HepG2 (cell line): ENCODE results near the gene DNAJB11. TPM values are rescaled to one million over a fixed set of nuclear protein-coding genes. Genes with fewer than 3 reads are reported as not detected.

Experiments used
- BRD4 ChIP-seq: sonication (generic); formaldehyde crosslinking; IDR thresholded peaks from 2 replicates; pipeline ENCODE4 v1.4.0; 2020; ENCODE audit warnings: missing genetic modification reagents
- HIVEP1 ChIP-seq: sonication (generic); formaldehyde crosslinking; IDR thresholded peaks from 2 replicates; pipeline ENCODE4 v1.4.0; 2020; ENCODE audit warnings: mild to moderate bottlenecking, missing genetic modification reagents
- KLF13 ChIP-seq: sonication (generic); formaldehyde crosslinking; IDR thresholded peaks from 2 replicates; pipeline ENCODE4 v1.4.0; 2020; ENCODE audit warnings: mild to moderate bottlenecking, missing genetic modification reagents
- PHF8 ChIP-seq: sonication (generic); formaldehyde crosslinking; IDR thresholded peaks from 2 replicates; pipeline ENCODE4 v1.5.0; 2020; ENCODE audit warnings: missing genetic modification reagents
- POLR2G ChIP-seq: fragments of 200-400 bp; formaldehyde crosslinking; IDR thresholded peaks from 2 replicates; pipeline ENCODE4 v1.6.1; 2018; ENCODE audit warnings: mild to moderate bottlenecking, low read depth, low read length, moderate library complexity
- RFX3 ChIP-seq: IDR thresholded peaks from 2 replicates; pipeline ENCODE4 v1.6.1; 2016; ENCODE audit warnings: missing biosample characterization, missing genetic modification reagents
- TGIF2 ChIP-seq: IDR thresholded peaks from 2 replicates; pipeline ENCODE4 v1.6.1; 2016; ENCODE audit warnings: control low read depth, missing compliant biosample characterization
- TOE1 ChIP-seq: sonication (generic); formaldehyde crosslinking; IDR thresholded peaks from 2 replicates; pipeline ENCODE4 v1.4.0; 2020; ENCODE audit warnings: mild to moderate bottlenecking, missing genetic modification reagents
- ZFX ChIP-seq: sonication (generic); formaldehyde crosslinking; IDR thresholded peaks from 2 replicates; pipeline ENCODE4 v1.4.0; 2020; ENCODE audit warnings: mild to moderate bottlenecking, low read depth, missing genetic modification reagents, moderate library complexity
- ZNF232 ChIP-seq: sonication (generic); formaldehyde crosslinking; IDR thresholded peaks from 2 replicates; pipeline ENCODE4 v1.4.0; 2020; ENCODE audit warnings: missing genetic modification reagents, borderline replicate concordance
- ZNF329 ChIP-seq: sonication (generic); formaldehyde crosslinking; IDR thresholded peaks from 2 replicates; pipeline ENCODE4 v1.9.0; 2021; ENCODE audit warnings: low read depth, mild to moderate bottlenecking, missing genetic modification reagents
- polyA plus RNA-seq, 8 experiments: library from polyadenylated mRNA; depleted of rRNA in 3 of 8; stranded (reverse) in 7 of 8; unstranded in 1 of 8; fragments of >200 nt; fragmentation: Illumina TruSeq in 4 of 8; extraction: Trizol in 4 of 8; gene quantifications; 2 replicates each; pipeline versions ENCODE4 v1.2.1 to v1.2.3, GENCODE V29; 2011 to 2016; ENCODE audit warnings: low read depth in 4 of 8, missing spikeins in 1 of 8, mixed read lengths in 1 of 8; ENCODE audit not compliant: insufficient read depth in 1 of 8
- total RNA-seq, 5 experiments: library from RNA; depleted of rRNA; stranded (reverse); fragments of >200 nt; fragmentation: Illumina TruSeq; extraction: Trizol; gene quantifications; 2 replicates each; pipeline ENCODE4 v1.2.3, GENCODE V29; 2016; ENCODE audit warnings: low read depth in 1 of 5
- TF ChIP-seq, protein P1 (sequence below), 2 experiments: sonication (generic) in 1 of 2; formaldehyde crosslinking in 1 of 2; IDR thresholded peaks; 2 replicates each; pipeline versions ENCODE4 v1.4.0 to v1.6.1; 2016 to 2020; ENCODE audit warnings: borderline replicate concordance in 1 of 2, low read depth in 1 of 2, mild to moderate bottlenecking in 1 of 2, missing genetic modification reagents in 1 of 2
- TF ChIP-seq, protein P2 (sequence below): sonication (generic); formaldehyde crosslinking; IDR thresholded peaks from 2 replicates; pipeline ENCODE4 v1.5.0; 2020; ENCODE audit warnings: missing genetic modification reagents
- TF ChIP-seq, protein P3 (sequence below): sonication (generic); formaldehyde crosslinking; IDR thresholded peaks from 2 replicates; pipeline ENCODE4 v1.9.0; 2022; ENCODE audit warnings: low read depth, missing genetic modification reagents
- TF ChIP-seq, protein P4 (sequence below): sonication (generic); formaldehyde crosslinking; IDR thresholded peaks from 2 replicates; pipeline ENCODE4 v1.4.0; 2020; ENCODE audit warnings: missing genetic modification reagents, mild to moderate bottlenecking, borderline replicate concordance
- TF ChIP-seq, protein P5 (sequence below): sonication (generic); formaldehyde crosslinking; IDR thresholded peaks from 2 replicates; pipeline ENCODE4 v1.8.1; 2022; ENCODE audit warnings: mild to moderate bottlenecking, missing genetic modification reagents
- TF ChIP-seq, protein P6 (sequence below): sonication (generic); formaldehyde crosslinking; IDR thresholded peaks from 2 replicates; pipeline ENCODE4 v1.8.0; 2022; ENCODE audit warnings: missing genetic modification reagents, mild to moderate bottlenecking, inconsistent platforms, borderline replicate concordance

Gene DNAJB11
- total and polyA plus RNA-seq, 2 of the 13 experiments (the other 11 are each of a cell fraction or from before 2014, with no cell fraction given), result 41.0 to 132 TPM

DNA sequence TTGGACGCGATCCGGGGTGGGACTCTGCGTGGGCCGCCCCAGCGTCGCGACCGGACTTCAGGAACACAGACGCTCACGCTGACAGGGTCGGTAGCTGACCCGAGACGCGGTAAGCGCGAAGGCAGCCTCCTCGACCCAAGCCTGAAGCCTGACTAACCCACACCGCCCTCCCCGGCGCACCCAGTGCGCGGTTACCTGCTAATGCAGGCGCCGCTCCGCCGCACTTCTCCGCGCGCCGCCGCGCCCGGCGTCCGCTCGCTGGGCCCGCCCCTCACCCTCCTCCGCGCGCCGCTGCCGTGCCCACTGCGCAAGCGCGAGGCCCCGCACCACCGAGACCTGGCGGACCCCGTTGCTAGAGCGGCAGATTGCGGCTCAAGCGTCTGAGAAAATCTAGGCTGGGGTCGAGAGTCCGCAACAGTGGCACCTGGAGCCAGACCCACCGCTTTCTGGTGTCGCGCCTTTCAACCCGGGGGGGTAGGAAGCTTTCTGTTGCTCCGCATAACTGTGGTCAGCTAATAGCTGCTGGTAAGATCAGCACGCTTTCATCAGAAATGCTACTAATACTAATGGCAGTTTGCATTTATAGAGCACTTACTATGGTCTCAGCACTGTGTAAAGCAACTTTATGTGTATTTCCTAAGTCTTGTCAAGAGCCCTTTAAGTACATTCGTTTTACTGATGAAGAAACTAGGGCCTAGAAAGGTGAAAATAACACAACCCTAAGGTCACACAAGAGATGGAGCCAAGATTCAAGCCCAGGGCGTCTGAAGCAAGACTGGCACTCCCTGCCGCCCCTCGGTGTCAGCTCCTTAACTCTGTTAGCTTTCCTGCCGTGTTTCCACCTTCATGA is 3.2 kb upstream of the DNAJB11 start, which contains the start of gene TBCCD1 (continued):
- TF ChIP-seq, protein P1, sequence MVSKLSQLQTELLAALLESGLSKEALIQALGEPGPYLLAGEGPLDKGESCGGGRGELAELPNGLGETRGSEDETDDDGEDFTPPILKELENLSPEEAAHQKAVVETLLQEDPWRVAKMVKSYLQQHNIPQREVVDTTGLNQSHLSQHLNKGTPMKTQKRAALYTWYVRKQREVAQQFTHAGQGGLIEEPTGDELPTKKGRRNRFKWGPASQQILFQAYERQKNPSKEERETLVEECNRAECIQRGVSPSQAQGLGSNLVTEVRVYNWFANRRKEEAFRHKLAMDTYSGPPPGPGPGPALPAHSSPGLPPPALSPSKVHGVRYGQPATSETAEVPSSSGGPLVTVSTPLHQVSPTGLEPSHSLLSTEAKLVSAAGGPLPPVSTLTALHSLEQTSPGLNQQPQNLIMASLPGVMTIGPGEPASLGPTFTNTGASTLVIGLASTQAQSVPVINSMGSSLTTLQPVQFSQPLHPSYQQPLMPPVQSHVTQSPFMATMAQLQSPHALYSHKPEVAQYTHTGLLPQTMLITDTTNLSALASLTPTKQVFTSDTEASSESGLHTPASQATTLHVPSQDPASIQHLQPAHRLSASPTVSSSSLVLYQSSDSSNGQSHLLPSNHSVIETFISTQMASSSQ (IDR thresholded peaks at IDR 0.05; ENCODE audit: low read depth), result no peak
- TF ChIP-seq, protein P1 (CRISPR knock-in tag; IDR thresholded peaks at IDR 0.05; ENCODE audit: borderline replicate concordance), result peak; percentile 74
- TF ChIP-seq TGIF2 (CRISPR knock-in tag) (no peak), ZNF329 (CRISPR knock-in tag) (peak; percentile 79), RFX3 (CRISPR knock-in tag) (0 out of 2 replicates have a peak, but pooled peaks have one; percentile 31), ZNF232 (CRISPR knock-in tag) (no peak), HIVEP1 (CRISPR knock-in tag) (peak; percentile 62; the same call in 1 of the 2 replicates), ZFX (peak; percentile 78; the same call in 1 of the 2 replicates), TOE1 (CRISPR knock-in tag) (peak; percentile 91), BRD4 (peak; percentile 71), KLF13 (CRISPR knock-in tag) (no peak), PHF8 (CRISPR knock-in tag) (peak; percentile 86), POLR2G (peak; percentile 94)
- TF ChIP-seq, protein P2, sequence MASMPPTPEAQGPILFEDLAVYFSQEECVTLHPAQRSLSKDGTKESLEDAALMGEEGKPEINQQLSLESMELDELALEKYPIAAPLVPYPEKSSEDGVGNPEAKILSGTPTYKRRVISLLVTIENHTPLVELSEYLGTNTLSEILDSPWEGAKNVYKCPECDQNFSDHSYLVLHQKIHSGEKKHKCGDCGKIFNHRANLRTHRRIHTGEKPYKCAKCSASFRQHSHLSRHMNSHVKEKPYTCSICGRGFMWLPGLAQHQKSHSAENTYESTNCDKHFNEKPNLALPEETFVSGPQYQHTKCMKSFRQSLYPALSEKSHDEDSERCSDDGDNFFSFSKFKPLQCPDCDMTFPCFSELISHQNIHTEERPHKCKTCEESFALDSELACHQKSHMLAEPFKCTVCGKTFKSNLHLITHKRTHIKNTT, result no peak
- TF ChIP-seq, protein P3, sequence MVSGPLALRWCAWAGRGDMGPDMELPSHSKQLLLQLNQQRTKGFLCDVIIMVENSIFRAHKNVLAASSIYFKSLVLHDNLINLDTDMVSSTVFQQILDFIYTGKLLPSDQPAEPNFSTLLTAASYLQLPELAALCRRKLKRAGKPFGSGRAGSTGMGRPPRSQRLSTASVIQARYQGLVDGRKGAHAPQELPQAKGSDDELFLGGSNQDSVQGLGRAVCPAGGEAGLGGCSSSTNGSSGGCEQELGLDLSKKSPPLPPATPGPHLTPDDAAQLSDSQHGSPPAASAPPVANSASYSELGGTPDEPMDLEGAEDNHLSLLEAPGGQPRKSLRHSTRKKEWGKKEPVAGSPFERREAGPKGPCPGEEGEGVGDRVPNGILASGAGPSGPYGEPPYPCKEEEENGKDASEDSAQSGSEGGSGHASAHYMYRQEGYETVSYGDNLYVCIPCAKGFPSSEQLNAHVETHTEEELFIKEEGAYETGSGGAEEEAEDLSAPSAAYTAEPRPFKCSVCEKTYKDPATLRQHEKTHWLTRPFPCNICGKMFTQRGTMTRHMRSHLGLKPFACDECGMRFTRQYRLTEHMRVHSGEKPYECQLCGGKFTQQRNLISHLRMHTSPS, result 0 out of 2 replicates have a peak, but pooled peaks have one; percentile 34
- TF ChIP-seq, protein P4, sequence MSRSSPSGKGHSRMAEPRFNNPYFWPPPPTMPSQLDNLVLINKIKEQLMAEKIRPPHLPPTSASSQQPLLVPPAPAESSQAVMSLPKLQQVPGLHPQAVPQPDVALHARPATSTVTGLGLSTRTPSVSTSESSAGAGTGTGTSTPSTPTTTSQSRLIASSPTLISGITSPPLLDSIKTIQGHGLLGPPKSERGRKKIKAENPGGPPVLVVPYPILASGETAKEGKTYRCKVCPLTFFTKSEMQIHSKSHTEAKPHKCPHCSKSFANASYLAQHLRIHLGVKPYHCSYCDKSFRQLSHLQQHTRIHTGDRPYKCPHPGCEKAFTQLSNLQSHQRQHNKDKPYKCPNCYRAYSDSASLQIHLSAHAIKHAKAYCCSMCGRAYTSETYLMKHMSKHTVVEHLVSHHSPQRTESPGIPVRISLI (CRISPR knock-in tag), result peak; percentile 54; the same call in 1 of the 2 replicates
- TF ChIP-seq, protein P5, sequence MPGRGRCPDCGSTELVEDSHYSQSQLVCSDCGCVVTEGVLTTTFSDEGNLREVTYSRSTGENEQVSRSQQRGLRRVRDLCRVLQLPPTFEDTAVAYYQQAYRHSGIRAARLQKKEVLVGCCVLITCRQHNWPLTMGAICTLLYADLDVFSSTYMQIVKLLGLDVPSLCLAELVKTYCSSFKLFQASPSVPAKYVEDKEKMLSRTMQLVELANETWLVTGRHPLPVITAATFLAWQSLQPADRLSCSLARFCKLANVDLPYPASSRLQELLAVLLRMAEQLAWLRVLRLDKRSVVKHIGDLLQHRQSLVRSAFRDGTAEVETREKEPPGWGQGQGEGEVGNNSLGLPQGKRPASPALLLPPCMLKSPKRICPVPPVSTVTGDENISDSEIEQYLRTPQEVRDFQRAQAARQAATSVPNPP, result peak; percentile 91; the same call in 1 of the 2 replicates
- TF ChIP-seq, protein P6, sequence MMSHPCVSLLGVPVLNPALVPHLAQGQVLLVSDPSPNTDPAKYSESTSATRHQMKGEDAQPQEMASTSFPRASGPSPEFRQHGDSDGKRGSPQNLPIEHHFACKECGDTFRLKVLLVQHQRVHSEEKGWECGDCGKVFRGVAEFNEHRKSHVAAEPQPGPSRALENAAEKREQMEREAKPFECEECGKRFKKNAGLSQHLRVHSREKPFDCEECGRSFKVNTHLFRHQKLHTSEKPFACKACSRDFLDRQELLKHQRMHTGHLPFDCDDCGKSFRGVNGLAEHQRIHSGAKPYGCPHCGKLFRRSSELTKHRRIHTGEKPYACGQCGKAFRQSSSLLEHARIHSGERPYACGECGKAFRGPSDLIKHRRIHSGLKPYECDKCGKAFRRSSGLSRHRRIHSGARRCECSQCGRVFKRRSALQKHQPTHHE (CRISPR knock-in tag), result no peak
